NCI-H146 treated with DMSO at 0.1 percent for 48 hours (cell line): Measurements from ENCODE around the gene NOB1.
"Not testable (repeated sequence)": the region's sequence is repeated elsewhere in the genome, so short reads cannot be mapped to it uniquely, and the experiment has no call there.

Experiments
- DNase-seq: peaks from one replicate; lab custom pipeline; 2025; ENCODE audit not compliant: unreplicated experiment; lab: John Stamatoyannopoulos, UW

The NOB1 gene

DNA sequence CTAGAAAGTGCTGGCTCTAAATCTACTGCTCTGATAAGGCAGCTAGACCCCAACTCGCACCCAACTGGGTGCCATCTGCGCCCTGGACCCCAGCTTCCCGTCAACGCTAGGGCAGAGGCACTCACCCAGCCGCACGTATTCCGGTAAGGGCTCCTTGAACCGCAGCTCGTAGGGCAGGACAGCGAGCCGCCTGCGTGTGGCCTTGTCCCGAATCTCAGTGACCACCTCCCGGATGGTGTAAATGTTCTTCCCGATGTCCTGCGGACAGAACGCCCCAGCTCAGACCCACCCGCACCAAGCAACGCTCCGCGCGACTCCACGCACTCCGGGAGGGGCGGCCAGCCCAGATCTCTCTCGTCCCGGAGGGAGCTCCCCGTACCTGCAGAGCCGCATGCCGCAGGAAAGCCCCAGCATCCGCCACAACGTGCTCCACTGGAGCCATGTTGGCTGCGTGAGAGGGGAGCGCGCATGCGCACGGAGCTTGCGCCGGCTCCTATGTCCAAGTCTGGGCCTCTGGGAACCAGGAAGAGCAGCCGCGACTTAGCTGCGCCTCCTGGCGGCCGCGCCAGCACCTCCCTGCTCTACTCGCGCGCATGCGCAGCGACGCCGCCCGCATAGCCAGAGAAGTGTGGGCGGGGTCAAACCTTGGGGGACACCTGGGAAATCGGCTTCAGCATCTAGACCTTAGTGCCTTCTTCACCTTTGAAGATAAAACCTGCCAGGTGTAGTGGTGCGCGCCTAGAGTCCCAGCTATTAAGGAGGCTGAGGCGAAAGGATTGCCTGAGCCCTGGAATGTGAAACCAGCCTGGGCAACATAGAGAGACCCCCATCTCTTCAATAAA, at the start of gene NOB1:
Gene NOB1, minus strand, starts transcription at position 458 of the 842 bp plus-strand sequence. Its CDS starts 16 bp downstream, at position 442.
- peak; percentile 77 for DNase-seq

- no peak for DNase-seq
Measured at GRCh38 chr16:69804297-69804696, 49.6 kb upstream of the NOB1 start.

- no peak for DNase-seq
Measured at GRCh38 chr16:69799611-69800031, 44.9 kb upstream of the NOB1 start.

GRCh38 chr16:69798466-69798865, 43.7 kb upstream of the NOB1 start:
- no peak for DNase-seq

- no peak for DNase-seq
Measured at GRCh38 chr16:69796285-69797118, 41.8 kb upstream of the NOB1 start.

DNA sequence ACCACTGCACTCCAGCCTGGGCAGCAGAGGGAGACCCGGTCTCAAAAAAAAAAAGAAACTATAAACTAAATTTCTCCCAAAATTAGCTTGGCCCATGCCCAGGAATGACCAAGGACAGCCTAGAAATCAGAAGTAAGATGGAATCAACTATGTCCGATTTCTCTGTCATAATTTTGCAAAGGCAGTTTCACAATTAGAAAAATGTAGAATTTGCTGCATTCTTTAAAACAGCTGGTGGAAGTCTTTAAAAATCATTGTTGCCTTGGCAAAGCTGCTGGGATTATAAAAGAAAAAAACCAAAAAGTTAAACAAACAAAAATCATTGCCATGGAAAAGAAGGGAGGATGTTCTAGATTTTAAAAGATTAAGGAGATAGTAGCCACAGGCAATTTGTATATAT, 39.8 kb upstream of the NOB1 start:
- DNase-seq: no peak

DNA sequence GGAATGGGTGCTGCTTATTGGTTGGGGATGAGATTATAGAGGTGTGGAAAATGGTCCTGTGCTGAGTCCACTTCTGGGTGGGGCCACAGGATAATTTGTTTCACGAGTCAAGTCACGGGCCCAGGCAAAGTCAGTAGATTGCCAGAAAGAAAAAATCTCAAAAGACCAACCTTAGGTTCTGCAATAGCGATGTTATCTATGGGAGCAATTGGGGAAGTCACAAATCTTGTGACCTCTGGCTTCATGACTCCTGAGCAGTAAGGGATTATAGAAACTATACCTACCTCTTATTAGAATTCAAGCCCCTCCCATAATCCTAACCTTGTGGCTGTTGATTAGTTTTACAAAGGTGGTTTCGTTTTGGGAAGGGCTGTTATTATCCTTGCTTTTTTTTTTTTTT, 38.8 kb upstream of the NOB1 start:
- DNase-seq: no peak

GRCh38 chr16:69791391-69791847, 36.7 kb upstream of the NOB1 start:
- DNase-seq: not testable (repeated sequence)

GRCh38 chr16:69787883-69788282, 33.2 kb upstream of the NOB1 start:
- no peak for DNase-seq

GRCh38 chr16:69784586-69784985, 29.9 kb upstream of the NOB1 start:
- DNase-seq: no peak

- no peak for DNase-seq
Measured at GRCh38 chr16:69781118-69781517, 26.4 kb upstream of the NOB1 start.

DNA sequence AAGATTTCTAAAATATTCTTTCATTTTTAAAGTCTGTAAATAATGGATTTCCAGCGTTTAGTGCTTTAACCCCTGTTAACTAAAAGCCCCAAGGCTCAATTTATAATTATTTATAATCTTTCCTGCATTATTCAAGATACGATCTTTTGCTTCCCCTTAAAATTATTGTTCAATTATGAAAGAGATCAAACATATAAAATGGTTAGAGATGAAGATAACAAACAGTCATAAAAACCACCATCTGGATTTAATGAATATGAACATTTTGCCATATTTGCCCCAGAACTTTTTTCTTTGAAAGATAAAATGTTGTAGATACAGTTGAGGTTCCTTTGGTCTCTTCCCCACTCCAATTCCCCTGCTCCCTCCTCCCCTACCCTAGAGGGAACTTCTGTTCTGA, 25.0 kb upstream of the NOB1 start:
- DNase-seq: no peak

DNA sequence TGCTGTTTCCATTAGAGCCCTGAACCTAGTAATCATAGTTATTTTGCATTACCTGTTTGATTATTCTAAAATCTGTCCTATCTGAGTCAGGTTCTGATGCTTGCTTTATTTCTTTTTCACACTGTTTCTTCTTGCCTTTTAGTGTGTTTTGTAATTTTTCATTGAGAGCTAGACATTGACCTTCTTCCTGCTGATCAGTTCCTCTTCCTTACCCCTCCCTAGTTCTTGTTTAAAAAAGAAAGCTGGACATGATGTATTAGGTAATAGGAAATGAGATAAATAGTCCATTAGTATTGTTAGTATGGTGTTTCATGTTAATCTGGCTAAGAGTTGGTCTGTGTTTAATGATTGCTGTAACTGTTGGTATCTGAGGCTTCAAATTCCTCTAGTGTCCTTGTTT, 20.8 kb upstream of the NOB1 start:
- DNase-seq: no peak

- no peak for DNase-seq
Measured at GRCh38 chr16:69773260-69773947, 18.7 kb upstream of the NOB1 start.

GRCh38 chr16:69771651-69771967, 16.9 kb upstream of the NOB1 start:
- DNase-seq: no peak

- DNase-seq: no peak
Measured at GRCh38 chr16:69769404-69769803, 14.7 kb upstream of the NOB1 start.

DNA sequence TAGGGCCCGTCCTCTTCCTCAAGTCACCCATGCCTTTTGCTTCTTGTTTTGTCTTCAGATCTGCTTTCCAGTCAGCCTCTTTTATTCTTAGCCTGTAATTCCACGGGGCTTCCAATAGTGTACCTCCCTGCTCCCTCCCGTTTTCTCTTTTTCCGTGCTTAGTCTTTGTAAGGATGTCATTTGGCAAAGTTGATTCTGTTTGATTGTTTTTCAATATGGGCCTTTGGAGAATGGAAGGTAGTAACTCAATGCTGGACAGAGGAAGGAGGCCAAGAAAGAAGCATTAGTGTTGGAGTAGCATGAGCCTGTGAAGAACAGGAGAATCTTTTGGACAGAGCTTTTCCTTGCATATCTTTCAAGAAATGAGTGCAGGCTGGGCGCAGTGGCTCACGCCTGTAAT, 13.9 kb upstream of the NOB1 start:
- DNase-seq: no peak

DNA sequence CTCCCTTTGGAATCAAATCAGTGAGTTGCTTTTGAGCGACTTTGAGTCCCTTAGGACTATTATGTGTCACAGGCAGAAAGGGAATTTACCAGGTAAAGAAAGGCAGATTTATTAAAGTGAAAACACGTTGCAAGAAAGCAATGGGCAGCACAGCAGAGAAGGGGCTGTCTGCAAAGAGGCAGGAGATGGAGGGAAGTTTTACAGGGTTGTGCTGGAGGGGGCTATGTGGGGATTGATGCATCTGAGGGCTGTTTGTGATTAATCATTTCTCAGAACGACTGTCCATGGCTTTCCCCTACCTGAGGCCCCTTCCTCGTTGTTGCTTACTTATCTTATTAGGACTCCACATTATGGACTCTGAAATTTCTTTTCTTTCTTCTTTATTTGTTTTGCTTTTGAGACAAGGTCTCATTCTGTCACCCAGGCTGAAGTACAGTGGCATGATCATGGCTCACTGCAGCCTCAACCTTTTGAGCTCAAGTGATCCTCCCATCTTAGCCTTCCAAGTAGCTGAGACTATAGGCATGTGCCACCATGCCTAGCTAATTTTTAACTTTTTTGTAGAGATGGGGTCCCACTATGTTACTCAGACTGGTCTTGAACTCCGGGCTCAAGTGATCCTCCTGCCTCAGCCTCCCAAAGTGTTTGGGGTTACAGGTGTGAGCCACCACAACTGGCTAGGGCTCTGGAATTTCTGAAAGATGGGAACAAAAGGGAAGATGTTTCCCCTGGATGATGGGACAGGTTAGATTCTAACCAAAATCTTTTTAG, 12.9 kb upstream of the NOB1 start:
- DNase-seq: no peak

DNA sequence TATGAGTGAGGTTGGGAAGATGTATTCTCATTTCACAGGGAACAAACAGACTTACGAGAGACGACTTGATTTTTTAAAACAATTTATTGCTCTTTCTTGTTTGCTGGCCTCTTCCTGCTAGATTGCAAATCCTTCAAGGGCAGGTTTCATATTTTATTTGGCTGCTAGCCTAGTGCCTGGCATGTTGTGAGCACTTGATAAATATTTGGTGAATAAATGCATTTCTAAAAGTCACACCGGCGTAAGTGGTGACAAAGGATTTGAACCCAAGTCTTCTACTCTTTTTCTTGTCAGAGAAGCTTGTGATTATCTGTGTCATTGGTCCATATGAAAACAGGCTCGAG, 8.8 kb upstream of the NOB1 start:
- no peak for DNase-seq

GRCh38 chr16:69762814-69763598, 8.3 kb upstream of the NOB1 start:
- DNase-seq: peak; percentile 0
